ENCODE data around the gene NDUFAF7. TPM values are rescaled to one million over a fixed set of nuclear protein-coding genes. Genes with fewer than 3 reads are reported as not detected.

NDUFAF7 gene
- total and polyA plus RNA-seq, 2 of the 13 experiments (the other 11 are each of a cell fraction or from before 2014, with no cell fraction given): 27.0 to 40.8 TPM

GRCh38 chr2:37196320-37197195, 34.9 kb upstream of the NDUFAF7 start, which contains the start of gene CEBPZOS (continued):
- TF ChIP-seq ZSCAN12 (CRISPR knock-in tag; IDR thresholded peaks at IDR 0.05) (0 out of 2 replicates have a peak, but pooled peaks have one; percentile 50), ZBTB3 (CRISPR knock-in tag; IDR thresholded peaks at IDR 0.05; ENCODE audit: borderline replicate concordance, low read depth) (no peak; the same call in 1 of the 2 replicates), NFATC3 (CRISPR knock-in tag; IDR thresholded peaks at IDR 0.05) (0 out of 2 replicates have a peak, but pooled peaks have one; percentile 19), ZNF614 (CRISPR knock-in tag; IDR thresholded peaks at IDR 0.05; ENCODE audit: borderline replicate concordance) (peak; percentile 48; the same call in 1 of the 2 replicates), ZNF251 (CRISPR knock-in tag; IDR thresholded peaks at IDR 0.05) (peak; percentile 89; the same call in 1 of the 2 replicates), NR2C2 (CRISPR knock-in tag; IDR thresholded peaks at IDR 0.05; ENCODE audit: borderline replicate concordance) (peak; percentile 97), HNRNPK (IDR thresholded peaks at IDR 0.05; ENCODE audit: low read depth, low read length, poor library complexity, severe bottlenecking) (no peak), XRCC5 (optimal IDR thresholded peaks at IDR 0.05; ENCODE audit: low read length) (peak; percentile 45), CCDC6 (CRISPR knock-in tag; IDR thresholded peaks at IDR 0.05) (peak; percentile 95), MNT (IDR thresholded peaks at IDR 0.05) (no peak), ZSCAN21 (CRISPR knock-in tag; IDR thresholded peaks at IDR 0.05; ENCODE audit: borderline replicate concordance) (peak; percentile 96), RARG (CRISPR knock-in tag; IDR thresholded peaks at IDR 0.05; ENCODE audit: low read depth) (0 out of 2 replicates have a peak, but pooled peaks have one; percentile 73), ZFP62 (CRISPR knock-in tag; IDR thresholded peaks at IDR 0.05) (no peak), ZNF441 (CRISPR knock-in tag; IDR thresholded peaks at IDR 0.05; ENCODE audit: borderline replicate concordance) (no peak; the same call in 1 of the 2 replicates), HES4 (CRISPR knock-in tag; IDR thresholded peaks at IDR 0.05; ENCODE audit: borderline replicate concordance) (no peak; the same call in 1 of the 2 replicates), NCOR1 (IDR thresholded peaks at IDR 0.05; ENCODE audit: borderline replicate concordance, low read length) (no peak), ZNF329 (CRISPR knock-in tag; IDR thresholded peaks at IDR 0.05; ENCODE audit: low read depth) (peak; percentile 95), JUN (CRISPR knock-in tag; IDR thresholded peaks at IDR 0.05) (peak; percentile 68), TRIM22 (IDR thresholded peaks at IDR 0.05) (no peak), KAT8 (CRISPR knock-in tag; IDR thresholded peaks at IDR 0.05) (no peak; the same call in none of the 2 replicates), NRL (CRISPR knock-in tag; IDR thresholded peaks at IDR 0.05; ENCODE audit: borderline replicate concordance) (peak; percentile 99)
- TF ChIP-seq, protein P1, sequence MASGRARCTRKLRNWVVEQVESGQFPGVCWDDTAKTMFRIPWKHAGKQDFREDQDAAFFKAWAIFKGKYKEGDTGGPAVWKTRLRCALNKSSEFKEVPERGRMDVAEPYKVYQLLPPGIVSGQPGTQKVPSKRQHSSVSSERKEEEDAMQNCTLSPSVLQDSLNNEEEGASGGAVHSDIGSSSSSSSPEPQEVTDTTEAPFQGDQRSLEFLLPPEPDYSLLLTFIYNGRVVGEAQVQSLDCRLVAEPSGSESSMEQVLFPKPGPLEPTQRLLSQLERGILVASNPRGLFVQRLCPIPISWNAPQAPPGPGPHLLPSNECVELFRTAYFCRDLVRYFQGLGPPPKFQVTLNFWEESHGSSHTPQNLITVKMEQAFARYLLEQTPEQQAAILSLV (CRISPR knock-in tag; IDR thresholded peaks at IDR 0.05; ENCODE audit: borderline replicate concordance): peak; percentile 97; the same call in 1 of the 2 replicates
